CD14-positive monocyte (primary cell): Measurements from ENCODE around the gene VPS37C. TPM values are rescaled to one million over a fixed set of nuclear protein-coding genes. Genes with fewer than 3 reads are reported as not detected.

ENCODE experiments used
- DNase-seq, 3 donors: peaks; one replicate each; pipeline ENCODE4 v3.0.0-alpha.2; 2011 to 2022
- H2AFZ ChIP-seq: 2 replicates; pipeline ENCODE4 v1.6.0; 2012; ENCODE audit warnings: mild to moderate bottlenecking, low read depth, low read length, inconsistent platforms; ENCODE audit not compliant: insufficient read depth, poor library complexity, severe bottlenecking
- H3K27ac ChIP-seq, 2 donors: 1 replicate in 1 of 2; 2 replicates in 1 of 2; pipeline ENCODE4 v1.5.1; 2012 to 2013; ENCODE audit warnings: low read length in 2 of 2, control low read depth in 1 of 2, inconsistent platforms in 1 of 2, low read depth in 1 of 2, mild to moderate bottlenecking in 1 of 2
- H3K27me3 ChIP-seq, 2 donors: one replicate each; pipeline versions ENCODE4 v1.6.0 to v1.6.1; 2011 to 2013; ENCODE audit warnings: low read length in 2 of 2; ENCODE audit not compliant: control insufficient read depth in 2 of 2, insufficient read depth in 2 of 2
- H3K36me3 ChIP-seq, 2 donors: replicated peaks in 1 of 2; 1 replicate in 1 of 2; 2 replicates in 1 of 2; pipeline versions ENCODE4 v1.5.1 to v1.6.1; 2012 to 2013; ENCODE audit warnings: low read length in 2 of 2, control low read depth in 1 of 2, inconsistent platforms in 1 of 2, mild to moderate bottlenecking in 1 of 2; ENCODE audit not compliant: insufficient read depth in 2 of 2, control insufficient read depth in 1 of 2
- H3K4me1 ChIP-seq, 2 donors: 1 replicate in 1 of 2; 2 replicates in 1 of 2; pipeline versions ENCODE4 v1.5.1 to v1.6.1; 2012 to 2013; ENCODE audit warnings: low read length in 2 of 2, control low read depth in 1 of 2, inconsistent platforms in 1 of 2, mild to moderate bottlenecking in 1 of 2, moderate library complexity in 1 of 2; ENCODE audit not compliant: insufficient read depth in 2 of 2, control insufficient read depth in 1 of 2
- H3K4me2 ChIP-seq: replicated peaks from 2 replicates; pipeline ENCODE3; 2012; ENCODE audit warnings: low read length, moderate library complexity, mild to moderate bottlenecking; ENCODE audit not compliant: poor library complexity, severe bottlenecking; ENCODE audit errors: extremely low read depth
- H3K4me3 ChIP-seq, 3 experiments: fragments of 200-600 bp in 1 of 3; sonication (generic) in 1 of 3; replicated peaks in 1 of 3; 1 replicate in 2 of 3; 2 replicates in 1 of 3; pipeline ENCODE4 v1.5.1; 2011 to 2013; ENCODE audit warnings: low read length in 3 of 3, mild to moderate bottlenecking in 3 of 3, control low read depth in 2 of 3, low read depth in 2 of 3, inconsistent platforms in 1 of 3, moderate library complexity in 1 of 3
- H3K79me2 ChIP-seq: 2 replicates; pipeline ENCODE4 v1.6.0; 2012; ENCODE audit warnings: mild to moderate bottlenecking, control low read depth, inconsistent platforms, low read length, moderate library complexity; ENCODE audit not compliant: insufficient read depth
- H3K9ac ChIP-seq: 2 replicates; pipeline ENCODE4 v1.6.0; 2017; ENCODE audit warnings: low read length, mild to moderate bottlenecking; ENCODE audit not compliant: insufficient read depth, poor library complexity, severe bottlenecking
- H3K9me3 ChIP-seq, 2 donors: replicated peaks in 1 of 2; 1 replicate in 1 of 2; 2 replicates in 1 of 2; pipeline versions ENCODE4 v1.5.1 to v1.6.1; 2012 to 2013; ENCODE audit warnings: low read length in 2 of 2, control low read depth in 1 of 2; ENCODE audit not compliant: control insufficient read depth in 1 of 2, insufficient read depth in 1 of 2
- H4K20me1 ChIP-seq: 2 replicates; pipeline ENCODE4 v1.6.0; 2012; ENCODE audit warnings: mild to moderate bottlenecking, low read length, control low read depth, moderate library complexity; ENCODE audit not compliant: insufficient read depth
- H3K27ac Mint-ChIP-seq, 7 donors: one replicate each; pipeline ENCODE4 v1.8.0; 2020; ENCODE audit warnings: mild to moderate bottlenecking in 7 of 7, mixed read lengths in 7 of 7, moderate library complexity in 6 of 7, inconsistent platforms in 2 of 7
- H3K27me3 Mint-ChIP-seq, 3 donors: one replicate each; pipeline ENCODE4 v1.8.0; 2021 to 2022; ENCODE audit warnings: low read depth in 3 of 3, mild to moderate bottlenecking in 3 of 3, mixed read lengths in 3 of 3, moderate library complexity in 3 of 3, inconsistent platforms in 1 of 3
- H3K36me3 Mint-ChIP-seq, 2 donors: one replicate each; pipeline ENCODE4 v1.8.0; 2020; ENCODE audit warnings: mixed read lengths in 2 of 2, inconsistent platforms in 1 of 2, mild to moderate bottlenecking in 1 of 2
- H3K4me1 Mint-ChIP-seq: one replicate; pipeline ENCODE4 v1.8.0; 2020; ENCODE audit warnings: mild to moderate bottlenecking, mixed read lengths
- H3K4me3 Mint-ChIP-seq, 2 donors: one replicate each; pipeline ENCODE4 v1.8.0; 2020; ENCODE audit warnings: mild to moderate bottlenecking in 2 of 2, mixed read lengths in 2 of 2, moderate library complexity in 1 of 2
- H3K9me3 Mint-ChIP-seq, 7 donors: one replicate each; pipeline ENCODE4 v1.8.0; 2020 to 2022; ENCODE audit warnings: mixed read lengths in 7 of 7, mild to moderate bottlenecking in 6 of 7, moderate library complexity in 6 of 7, inconsistent platforms in 2 of 7
- CTCF ChIP-seq: fragments of 200-600 bp; IDR thresholded peaks from one replicate; pipeline ENCODE4 v1.8.0; 2022; ENCODE audit warnings: antibody characterized with exemption, mild to moderate bottlenecking
- whole genome bisulfite sequencing: methylation state at CpG from one replicate; pipeline ENCODE4 v1.1.5; 2013; ENCODE audit warnings: missing lambda C conversion rate; ENCODE audit not compliant: insufficient coverage; 5-methylcytosine and 5-hydroxymethylcytosine counted together
- intact Hi-C, 2 donors: fragments of 100-400 bp; cut with micrococcal nuclease; formaldehyde crosslinking; loops; one replicate each; pipeline versions ENCODE4 v1.15.0 to v1.15.1; 2023
- polyA plus RNA-seq, 3 donors: library from polyadenylated mRNA; depleted of rRNA in 1 of 3; unstranded in 2 of 3; stranded (reverse) in 1 of 3; fragments of 300-500 nt in 2 of 3; fragments of >200 nt in 1 of 3; fragmentation: Illumina TruSeq in 2 of 3; gene quantifications; 1 replicate in 2 of 3; 2 replicates in 1 of 3; pipeline ENCODE4 v1.2.3, GENCODE V29; 2012 to 2021

VPS37C gene
- polyA plus RNA-seq, 3 donors = 1.9 to 25.1 (median 3.8) TPM

GRCh38 chr11:61120099-61120705, 41.0 kb downstream of the VPS37C start:
- H3K9me3 Mint-ChIP-seq = peaks cover 0 to 2% (median 0%) of the 10 kb centered on the region in 7 donors
- Histone ChIP-seq H3K27ac (no peak overlapping the region), H4K20me1 (peaks cover 4% of the 10 kb centered on the region), H3K9me3 (no peaks in the 10 kb centered on the region), H3K79me2 (no peaks in the 10 kb centered on the region), H3K4me3 (peak overlapping the region in 1 of 3 experiments; percentile 13), H3K4me1 (peaks cover 4 to 6% of the 10 kb centered on the region in 2 donors), H2AFZ (no peak overlapping the region), H3K4me2 (no peak overlapping the region), H3K36me3 (no peaks in the 10 kb centered on the region), H3K9ac (no peak overlapping the region), H3K27me3 (no peaks in the 10 kb centered on the region)
- peak overlapping the region; percentile 58 to 69 for H3K4me3 Mint-ChIP-seq
- peaks cover 21% of the 10 kb centered on the region for H3K4me1 Mint-ChIP-seq
- peaks cover 0 to 9% (median 3%) of the 10 kb centered on the region in 3 donors for H3K27me3 Mint-ChIP-seq
- DNase-seq = no peak
- peaks cover 0 to 2% of the 10 kb centered on the region in 2 donors for H3K36me3 Mint-ChIP-seq
- TF ChIP-seq CTCF = no peak
- H3K27ac Mint-ChIP-seq = peak overlapping the region in 2 of 7 donors; percentile 27 to 37
- intact Hi-C loops = no loop called here
- WGBS = 93% methylated on average over 10 of the region's 14 CpGs

GRCh38 chr11:61119571-61119970, 41.7 kb downstream of the VPS37C start:
- DNase-seq = no peak
- no peaks in the 10 kb centered on the region for H3K36me3 ChIP-seq
- H3K27ac ChIP-seq = no peak overlapping the region

More at GRCh38 chr11:61119571-61119970, 41.7 kb downstream of the VPS37C start:
- peaks cover 0 to 2% (median 0%) of the 10 kb centered on the region in 7 donors for H3K9me3 Mint-ChIP-seq
- no peak for TF ChIP-seq CTCF
- H3K4me1 Mint-ChIP-seq = peaks cover 27% of the 10 kb centered on the region
- H3K79me2 ChIP-seq = no peaks in the 10 kb centered on the region
- peaks cover 2 to 11% (median 3%) of the 10 kb centered on the region in 3 donors for H3K27me3 Mint-ChIP-seq
- peak overlapping the region in 1 of 2 donors; percentile 69 for H3K4me3 Mint-ChIP-seq
- peaks cover 0 to 2% of the 10 kb centered on the region in 2 donors for H3K36me3 Mint-ChIP-seq
- H3K9me3 ChIP-seq = no peaks in the 10 kb centered on the region
- H3K4me1 ChIP-seq = peaks cover 6% of the 10 kb centered on the region in 2 donors
- WGBS = 94% methylated on average over 3 of the region's 3 CpGs
- no peak overlapping the region for H2AFZ ChIP-seq
- intact Hi-C loops = no loop called here
- no peaks in the 10 kb centered on the region for H3K27me3 ChIP-seq
- no peak overlapping the region for H3K4me2 ChIP-seq
- H3K9ac ChIP-seq = no peak overlapping the region
- no peaks in the 10 kb centered on the region for H4K20me1 ChIP-seq
- no peak overlapping the region for H3K27ac Mint-ChIP-seq
- H3K4me3 ChIP-seq = no peak overlapping the region
